SIG-M5 (cell line): ENCODE measurements around the gene CENPU.
"Not testable (repeated sequence)": the region's sequence is repeated elsewhere in the genome, so short reads cannot be mapped to it uniquely, and the experiment has no call there.

Experiments
- DNase-seq: peaks from one replicate; lab custom pipeline; 2025; lab: John Stamatoyannopoulos, UW

CENPU gene, protein sequence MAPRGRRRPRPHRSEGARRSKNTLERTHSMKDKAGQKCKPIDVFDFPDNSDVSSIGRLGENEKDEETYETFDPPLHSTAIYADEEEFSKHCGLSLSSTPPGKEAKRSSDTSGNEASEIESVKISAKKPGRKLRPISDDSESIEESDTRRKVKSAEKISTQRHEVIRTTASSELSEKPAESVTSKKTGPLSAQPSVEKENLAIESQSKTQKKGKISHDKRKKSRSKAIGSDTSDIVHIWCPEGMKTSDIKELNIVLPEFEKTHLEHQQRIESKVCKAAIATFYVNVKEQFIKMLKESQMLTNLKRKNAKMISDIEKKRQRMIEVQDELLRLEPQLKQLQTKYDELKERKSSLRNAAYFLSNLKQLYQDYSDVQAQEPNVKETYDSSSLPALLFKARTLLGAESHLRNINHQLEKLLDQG

DNA sequence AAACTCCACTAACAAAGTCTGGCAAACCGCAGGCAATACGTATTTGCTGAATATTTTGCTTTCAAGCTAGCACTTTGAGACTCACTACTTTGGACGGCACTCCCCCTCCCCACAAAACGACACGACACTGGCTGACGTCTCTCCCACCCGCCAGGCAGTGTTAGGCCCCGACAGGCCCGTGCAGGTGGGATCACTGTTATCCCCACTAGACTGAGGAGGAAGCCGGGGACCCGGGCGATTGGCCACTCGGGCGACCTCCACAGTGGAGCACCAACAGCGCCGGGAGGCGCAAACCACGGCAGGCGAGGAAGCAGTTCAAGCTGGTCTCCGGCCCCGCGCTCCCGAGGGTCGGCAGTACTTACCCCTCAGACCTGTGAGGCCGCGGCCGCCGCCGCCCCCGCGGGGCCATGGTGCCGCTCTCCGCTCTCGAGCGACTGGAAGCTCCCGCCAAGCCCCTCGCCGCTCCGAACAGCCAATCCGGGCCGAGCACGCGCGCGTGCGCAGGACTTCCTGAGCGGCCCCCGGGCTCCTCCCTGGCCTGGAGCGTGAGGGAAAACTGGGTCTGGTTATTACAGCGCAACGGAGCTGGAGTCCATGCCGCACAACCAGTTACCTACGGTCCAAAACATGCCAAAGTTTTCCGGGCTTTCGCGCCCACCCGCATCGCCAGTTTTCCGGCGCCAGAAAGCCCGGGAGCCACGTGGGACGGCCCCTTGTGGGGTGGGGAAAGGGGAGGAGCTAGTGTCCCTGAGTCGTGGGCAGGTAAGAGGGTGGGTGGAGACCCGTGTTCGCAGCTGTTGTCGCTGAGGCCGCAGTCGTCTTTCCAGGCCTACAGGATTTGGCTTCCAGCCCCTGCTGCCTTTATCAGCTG lies at the start of gene CENPU:
Gene CENPU, minus strand, starts transcription at position 443 of the 871 bp plus-strand sequence. Its CDS starts 34 bp downstream, at position 409.
- DNase-seq, result peak; percentile 90

DNA sequence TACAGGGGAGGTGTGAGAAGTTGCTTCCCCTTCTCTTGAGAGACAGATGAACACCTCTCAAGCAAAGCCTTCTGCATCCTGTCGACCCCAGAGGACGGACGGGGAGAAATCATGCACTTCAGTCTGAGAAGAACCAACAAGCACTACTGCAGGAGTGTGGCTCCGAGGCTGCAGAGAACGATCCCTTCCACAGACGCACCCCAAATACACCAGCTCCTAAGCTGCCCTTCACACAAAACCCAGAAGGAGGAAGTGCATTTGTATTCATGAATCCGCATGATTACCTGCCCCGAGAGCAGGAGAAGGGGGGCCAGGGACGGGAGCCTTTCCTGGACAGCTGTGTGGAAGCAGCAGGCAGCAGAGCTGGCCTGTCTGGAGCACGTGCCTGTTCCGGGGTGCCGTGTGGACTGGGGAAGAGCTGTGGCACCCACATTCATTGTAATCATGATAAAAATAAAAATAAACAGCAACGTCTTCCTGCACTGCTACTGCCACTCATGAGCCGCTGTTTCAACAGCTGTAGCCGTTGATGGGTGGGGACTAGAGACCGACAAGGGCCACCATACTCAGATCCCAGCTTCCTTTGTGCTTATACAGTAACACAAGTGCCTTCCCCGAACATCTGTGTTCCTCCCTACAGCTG lies 49.0 kb upstream of the CENPU start:
- no peak for DNase-seq

DNA sequence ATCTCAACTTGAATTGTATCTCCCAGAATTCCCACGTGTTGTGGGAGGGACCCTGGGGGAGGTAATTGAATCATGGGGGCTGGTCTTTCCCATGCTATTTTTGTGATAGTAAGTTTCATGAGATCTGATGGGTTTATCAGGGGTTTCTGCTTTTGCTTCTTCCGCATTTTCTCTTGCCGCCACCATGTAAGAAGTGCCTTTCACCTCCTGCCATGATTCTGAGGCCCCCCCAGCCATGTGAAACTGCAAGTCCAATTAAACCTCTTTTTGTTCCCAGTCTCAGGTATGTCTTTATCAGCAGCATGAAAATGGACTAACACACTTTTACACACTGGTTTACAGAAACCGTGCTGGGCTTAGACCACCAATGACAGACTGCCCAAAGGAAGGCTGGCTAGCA lies 45.3 kb upstream of the CENPU start:
- DNase-seq, result not testable (repeated sequence)

DNA sequence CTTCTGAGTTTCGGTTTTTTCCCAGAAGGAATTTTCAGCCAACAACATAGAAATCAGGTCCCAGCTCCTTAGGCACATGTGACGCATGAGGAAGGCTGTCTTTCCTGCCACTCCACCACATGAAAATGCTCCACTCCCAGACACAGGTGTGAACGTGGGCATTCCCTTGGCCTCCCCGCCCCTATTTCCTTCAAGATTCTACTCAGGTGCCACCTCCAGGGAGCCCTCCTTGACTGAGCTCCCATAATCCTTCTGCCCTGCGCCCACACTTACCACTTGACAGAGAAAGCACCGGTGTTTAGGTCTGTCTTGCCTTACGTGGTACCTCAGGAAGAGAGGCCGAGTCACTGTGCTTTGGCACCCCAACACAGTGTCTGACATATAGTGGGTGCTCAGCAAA lies 44.4 kb upstream of the CENPU start:
- DNase-seq, result no peak

DNA sequence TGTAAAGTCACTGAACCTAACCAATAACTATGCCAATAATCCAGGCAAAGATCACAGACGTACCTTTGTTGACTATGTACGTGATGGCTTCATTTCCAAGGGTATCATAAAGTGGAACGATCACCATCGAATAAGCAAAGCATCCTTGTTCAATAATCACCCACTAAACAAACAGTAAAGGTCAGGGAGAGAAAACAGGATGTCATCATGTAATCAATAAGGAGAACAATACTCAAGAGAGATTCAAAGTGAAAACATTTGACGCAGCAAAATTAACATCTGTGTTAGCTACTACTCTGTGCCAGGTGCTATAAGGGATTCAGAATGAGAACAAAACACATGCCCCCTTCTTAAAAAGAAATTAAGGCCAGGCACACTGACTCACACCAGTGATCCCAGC lies 42.9 kb upstream of the CENPU start:
- DNase-seq, result no peak

DNA sequence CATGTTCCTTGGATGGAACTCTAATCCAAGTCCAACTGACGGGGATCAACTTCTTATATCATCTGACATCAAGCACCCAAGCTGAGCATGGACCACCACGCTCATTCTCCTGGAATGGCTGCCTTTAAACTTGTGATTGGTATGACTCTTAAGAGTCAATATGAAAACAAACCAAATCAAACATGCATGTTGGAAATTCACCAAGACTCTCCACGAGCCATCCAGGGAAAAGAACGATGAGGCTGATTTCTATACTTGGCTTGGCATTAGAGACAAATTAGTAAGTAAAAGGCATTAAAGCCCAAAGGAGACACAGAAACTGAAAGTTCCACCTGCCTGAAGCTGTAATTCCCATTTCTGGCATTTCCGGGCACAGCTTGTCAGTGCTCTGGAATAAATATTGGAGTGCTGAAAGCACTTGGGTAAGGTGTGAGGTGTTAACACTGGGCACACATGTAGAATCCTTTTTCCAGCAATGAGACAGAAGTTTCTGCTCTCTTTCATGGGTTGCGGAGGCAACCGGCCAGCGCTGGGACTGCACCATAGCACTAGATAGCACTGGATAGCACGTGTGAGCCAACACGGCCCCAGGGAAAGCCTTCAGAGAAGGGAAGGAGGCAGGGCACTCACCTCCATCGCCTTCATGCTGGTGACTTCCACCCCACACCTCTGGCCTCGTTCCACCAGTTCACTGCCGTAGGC lies 42.1 kb upstream of the CENPU start:
- no peak for DNase-seq

DNA sequence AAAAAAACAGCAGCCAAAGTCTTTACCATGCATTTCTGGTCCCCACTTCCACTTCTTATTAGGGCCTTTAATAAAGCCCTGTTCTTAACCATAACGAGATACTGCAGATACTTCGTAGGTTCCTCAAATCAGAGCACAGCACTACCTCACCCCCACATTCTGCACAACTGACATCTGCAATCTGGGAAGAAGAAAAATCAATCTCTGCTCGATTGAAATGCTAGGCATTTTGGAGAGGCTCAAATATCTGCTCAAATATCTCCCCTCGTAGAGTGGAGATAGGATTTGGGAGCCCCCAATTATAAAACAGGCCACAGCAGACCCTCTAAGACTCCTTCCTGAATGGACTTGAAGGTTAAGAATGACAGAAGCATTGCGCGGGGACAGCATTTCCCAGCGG lies 40.3 kb upstream of the CENPU start:
- DNase-seq, result no peak

DNA sequence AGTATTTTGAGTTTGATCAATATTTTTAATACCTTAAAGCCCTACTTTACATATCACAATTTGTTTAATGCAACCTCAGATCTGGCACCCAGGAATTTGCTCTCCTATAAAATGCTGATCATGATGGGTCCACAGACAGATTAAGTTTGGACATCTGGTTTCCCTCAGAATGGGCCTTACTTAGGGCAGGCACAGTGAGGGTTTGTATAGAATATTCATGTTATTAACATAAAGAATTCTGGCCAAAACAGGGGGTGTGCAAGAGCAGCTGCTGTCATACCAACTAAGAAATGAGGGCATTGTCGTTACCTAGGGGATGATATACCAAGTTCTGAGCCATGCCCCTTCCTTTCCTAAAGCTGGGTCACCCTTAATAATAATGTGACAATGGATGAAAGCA lies 37.5 kb upstream of the CENPU start:
- DNase-seq, result no peak

DNA sequence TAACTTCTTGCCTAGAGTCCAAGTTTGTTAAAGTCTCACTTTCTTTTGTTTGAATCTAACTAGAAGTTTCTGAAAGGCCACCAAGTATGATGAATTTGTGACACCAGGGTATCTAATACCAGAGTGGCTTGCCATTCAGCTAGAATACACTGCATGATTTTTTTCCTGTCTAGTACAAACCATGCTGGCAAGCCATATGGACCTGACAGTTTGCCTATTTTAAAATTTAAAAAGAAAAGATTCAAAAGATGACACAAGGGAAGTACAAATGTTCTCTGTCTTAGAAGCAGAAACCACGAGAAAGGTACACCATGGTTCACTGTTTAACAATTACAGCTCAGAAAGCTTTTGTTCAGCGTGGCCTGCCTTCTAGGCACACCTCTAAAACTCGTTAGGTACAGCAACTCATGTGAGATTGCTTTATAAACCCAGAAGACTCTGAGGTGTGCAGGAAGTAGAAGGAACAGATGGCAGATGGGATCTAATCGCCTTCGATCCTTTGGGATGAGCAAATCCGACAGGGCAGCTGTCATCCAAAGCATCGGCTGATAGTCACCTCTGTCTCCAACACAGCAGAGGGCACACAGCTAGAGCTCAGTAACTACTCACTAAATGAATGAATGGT lies 35.4 kb upstream of the CENPU start:
- no peak for DNase-seq

DNA sequence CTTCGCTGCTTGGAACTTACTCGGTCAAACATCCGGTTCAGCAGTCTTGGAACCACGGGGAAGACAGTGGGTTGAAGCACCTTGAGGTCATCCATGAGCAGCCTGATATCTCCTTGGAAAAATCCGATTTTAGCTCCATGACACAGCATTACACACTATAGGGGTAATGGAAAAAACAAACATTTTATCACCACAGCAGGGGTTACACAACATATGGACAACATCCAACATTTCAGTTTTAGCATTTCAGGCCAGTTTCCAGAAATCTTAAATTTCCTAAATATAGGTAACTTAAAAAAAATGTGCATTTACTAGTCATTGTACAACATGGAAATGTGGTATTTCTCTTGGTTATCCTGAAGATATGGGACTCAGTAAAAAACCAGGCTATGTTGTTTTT lies 34.4 kb upstream of the CENPU start:
- no peak for DNase-seq

DNA sequence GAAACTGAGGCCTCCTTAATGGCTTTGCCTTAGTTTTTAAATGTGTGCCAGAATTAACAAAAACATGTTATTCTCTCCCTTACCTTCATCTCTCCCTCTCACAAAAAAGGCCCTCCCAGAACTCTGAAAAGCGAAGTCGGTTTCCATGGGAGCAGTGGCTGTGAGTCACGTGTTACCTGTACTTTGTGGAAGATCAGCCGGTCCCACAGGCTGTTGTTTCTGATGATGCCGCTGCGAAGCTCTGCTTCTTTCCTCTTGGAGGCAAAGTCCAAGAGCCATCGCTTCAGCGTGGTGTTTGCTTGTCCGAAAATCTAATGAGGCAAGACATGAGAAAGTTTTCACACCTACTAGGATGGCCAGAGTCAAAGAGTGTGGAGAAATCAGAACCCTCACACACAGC lies 32.5 kb upstream of the CENPU start:
- no peak for DNase-seq

DNA sequence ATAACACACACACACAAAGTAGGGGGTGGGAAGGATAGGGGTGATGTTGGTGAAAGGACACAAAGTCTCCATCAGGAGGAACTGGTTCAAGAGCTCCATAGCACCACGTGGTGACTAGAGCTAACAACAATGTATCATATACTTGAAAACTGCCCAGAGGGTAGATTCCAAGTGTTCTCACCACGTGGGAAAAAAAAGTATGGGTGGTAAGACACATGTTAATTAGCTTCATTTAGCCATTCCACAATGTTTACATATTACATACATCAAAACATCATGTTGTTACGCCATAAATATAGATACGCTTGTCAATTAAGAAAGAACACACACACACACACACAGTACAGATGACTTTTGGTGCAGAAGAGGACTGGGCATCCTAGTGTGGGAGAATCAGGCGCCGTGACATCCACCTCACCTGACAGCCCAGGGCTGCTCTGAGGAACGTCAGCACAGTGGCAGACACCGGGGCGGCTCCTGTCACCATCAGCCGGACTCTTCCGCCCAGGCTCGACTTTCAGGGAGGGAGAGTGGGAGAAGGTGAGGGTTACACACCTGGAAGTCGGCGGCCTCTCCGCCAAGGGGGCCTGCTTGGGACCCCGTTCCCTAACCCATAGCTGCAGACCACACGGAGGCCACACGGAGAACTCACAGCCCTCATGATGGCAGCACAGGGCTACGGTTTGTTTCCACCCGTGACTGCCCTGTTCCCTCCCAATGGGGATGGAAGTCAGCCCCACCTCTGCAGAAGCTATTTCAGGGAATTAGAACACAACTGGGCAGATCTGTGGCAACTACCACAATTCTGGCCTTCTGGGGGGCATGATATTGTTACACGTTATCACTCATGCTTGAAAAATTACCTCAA lies 31.8 kb upstream of the CENPU start:
- no peak for DNase-seq

DNA sequence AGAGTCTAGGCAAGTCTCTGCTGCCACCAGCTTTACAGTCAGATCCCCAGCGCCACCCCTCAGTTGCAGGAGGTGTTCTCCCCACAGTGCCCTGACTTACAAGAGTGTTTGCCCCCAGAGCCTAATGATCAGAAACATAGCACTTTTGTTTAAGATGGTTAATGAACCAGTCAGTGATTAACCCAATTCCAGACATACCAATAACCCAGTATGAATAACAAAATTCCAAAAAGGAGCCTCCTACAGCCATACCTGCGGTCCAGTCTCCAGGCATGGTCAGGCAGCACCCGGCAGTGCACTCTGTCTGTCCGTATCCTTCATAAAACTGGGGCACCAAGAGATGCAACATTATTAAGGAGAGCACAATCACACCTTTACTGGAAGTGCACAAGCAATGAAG lies 30.7 kb upstream of the CENPU start:
- DNase-seq, result no peak

DNA sequence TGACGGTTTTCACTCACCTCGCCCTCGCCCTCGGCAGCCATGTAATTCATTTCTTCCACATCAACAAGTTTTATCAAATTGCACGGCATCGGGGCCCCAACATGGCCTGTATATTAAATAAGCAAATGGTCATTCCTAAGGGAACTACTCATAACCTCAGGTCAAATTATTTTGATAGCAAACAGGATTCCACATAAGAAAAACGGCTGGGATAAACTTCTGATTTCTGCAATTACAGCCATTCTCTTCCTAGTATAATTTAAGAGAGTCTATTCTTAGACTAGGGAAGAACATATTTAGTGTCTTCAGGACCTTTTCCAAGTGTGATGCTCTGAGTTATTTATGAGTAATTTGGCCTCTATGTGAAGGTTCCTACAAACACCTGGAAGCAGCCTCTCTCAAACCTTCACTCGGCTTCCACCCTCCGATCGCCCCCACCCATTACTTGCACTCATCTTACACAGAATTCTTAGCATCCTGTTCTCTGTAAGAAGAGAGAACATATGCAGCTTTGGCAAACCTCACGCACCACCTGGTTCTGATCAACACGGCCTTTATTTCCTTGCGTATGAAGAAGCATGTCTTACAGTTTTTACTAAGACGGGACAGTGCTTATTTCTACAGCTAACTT lies 29.4 kb upstream of the CENPU start:
- DNase-seq, result no peak

DNA sequence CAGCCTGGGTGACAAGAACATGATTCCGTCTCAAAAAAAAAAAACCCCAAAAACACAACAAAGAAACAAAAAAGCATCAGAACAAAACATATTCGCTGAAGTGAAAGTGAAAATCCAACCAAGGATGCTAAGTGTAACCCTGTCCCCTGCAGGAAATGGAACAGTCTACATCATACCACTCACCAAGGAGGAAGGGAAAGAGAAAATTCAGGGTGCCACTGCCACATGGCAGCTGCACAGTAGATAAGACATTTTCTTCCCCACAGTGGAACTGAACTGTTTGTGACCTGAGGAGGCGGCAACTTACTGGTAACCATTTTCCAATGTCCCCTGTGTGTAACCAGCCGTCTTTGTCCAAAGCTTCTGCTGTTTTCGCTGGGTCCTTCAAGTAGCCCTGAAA lies 28.2 kb upstream of the CENPU start:
- DNase-seq, result no peak

DNA sequence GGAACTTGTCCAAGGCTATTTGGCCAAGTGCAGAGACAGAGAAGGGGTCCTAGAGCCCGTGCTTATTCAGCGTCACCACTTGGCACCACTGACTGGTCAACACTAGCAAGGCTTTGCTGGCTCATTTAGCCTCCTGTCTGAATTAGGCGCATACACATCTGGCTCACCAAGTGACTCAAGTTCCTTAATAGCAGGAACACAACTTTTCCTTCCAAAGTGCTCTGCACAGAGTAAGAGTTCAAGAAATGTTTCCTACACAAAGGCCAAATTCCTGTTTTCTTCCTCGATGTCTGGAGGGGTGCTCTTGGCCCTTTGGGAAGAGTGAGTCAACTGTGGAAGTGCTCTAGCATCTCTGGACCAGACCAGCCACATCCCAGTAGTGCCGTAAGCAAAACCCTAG lies 26.8 kb upstream of the CENPU start:
- no peak for DNase-seq

DNA sequence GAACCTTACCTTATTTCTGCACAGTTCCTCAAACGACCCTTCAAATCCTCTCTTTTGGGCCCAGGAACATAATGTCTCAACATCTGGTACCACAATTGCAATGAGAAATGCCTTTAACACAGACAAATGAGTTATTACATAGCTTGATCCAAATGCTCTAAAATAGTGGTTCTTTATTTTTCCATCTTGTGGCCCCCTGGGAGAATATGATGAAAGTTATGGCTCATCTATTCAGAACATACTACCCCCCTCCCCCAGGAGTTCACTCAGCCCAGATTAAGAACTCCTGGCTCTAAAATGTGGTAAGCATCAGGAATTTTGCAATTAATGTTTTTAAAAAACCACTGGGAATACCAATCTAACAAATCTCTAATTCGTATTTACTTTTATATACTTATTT lies 23.9 kb upstream of the CENPU start:
- no peak for DNase-seq

DNA sequence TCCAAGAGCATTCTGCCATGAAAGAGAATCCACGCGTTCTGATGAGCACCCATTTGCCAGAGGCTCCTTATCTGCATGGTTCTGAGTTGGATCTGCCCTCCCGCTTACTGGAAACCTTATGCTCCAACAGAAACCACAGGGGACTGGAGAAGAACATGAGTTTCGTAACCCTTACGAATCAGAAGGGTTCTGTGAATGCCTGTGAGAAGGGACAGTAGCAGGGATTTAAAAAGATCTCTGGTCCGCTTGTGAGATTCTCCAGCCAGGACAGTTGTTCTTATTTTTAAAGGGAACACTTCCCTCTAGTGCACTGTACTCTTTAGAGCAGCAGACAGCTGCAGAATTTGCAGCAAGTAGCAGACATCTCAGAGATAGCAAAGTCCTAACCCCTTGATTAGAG lies 22.5 kb upstream of the CENPU start:
- DNase-seq, result no peak

DNA sequence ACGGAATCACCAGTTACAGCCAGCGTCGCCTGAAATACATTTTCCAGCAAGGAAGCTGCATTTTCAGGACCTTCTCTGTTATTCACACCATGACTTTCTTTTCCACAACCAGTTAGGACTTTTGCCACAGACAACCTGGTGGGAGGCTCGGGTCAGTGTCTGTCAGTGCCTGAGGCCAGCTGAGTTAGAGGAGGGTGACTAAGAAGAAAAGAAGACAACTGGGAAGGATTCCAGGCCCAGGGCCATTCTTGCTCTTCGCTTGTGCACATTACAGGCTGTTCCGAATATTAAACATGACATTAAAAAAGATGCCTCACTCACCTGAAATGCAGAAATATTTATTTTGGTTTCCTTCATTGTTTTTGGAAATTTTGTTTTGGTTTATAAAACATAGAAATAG lies 21.4 kb upstream of the CENPU start:
- no peak for DNase-seq
